A673 (cell line): ENCODE results near the gene EZH2.

Experiments used
- EZH2 ChIP-seq: fragments of 200-600 bp; sonication (generic); IDR thresholded peaks from 2 replicates; pipeline ENCODE4 v1.6.1; 2017; ENCODE audit warnings: borderline replicate concordance, low read depth, mild to moderate bottlenecking, mixed read lengths, antibody characterized with exemption, low read length; ENCODE audit not compliant: poor library complexity, severe bottlenecking
- TF ChIP-seq, protein P1 (sequence below): fragments of 300-800, 200-600 bp; sonication (generic); conservative IDR thresholded peaks from 2 replicates; pipeline ENCODE4 v1.5.1; 2017; ENCODE audit warnings: low read depth, mild to moderate bottlenecking, antibody characterized with exemption, low read length, moderate library complexity, mixed read lengths

- TF ChIP-seq, protein P1, sequence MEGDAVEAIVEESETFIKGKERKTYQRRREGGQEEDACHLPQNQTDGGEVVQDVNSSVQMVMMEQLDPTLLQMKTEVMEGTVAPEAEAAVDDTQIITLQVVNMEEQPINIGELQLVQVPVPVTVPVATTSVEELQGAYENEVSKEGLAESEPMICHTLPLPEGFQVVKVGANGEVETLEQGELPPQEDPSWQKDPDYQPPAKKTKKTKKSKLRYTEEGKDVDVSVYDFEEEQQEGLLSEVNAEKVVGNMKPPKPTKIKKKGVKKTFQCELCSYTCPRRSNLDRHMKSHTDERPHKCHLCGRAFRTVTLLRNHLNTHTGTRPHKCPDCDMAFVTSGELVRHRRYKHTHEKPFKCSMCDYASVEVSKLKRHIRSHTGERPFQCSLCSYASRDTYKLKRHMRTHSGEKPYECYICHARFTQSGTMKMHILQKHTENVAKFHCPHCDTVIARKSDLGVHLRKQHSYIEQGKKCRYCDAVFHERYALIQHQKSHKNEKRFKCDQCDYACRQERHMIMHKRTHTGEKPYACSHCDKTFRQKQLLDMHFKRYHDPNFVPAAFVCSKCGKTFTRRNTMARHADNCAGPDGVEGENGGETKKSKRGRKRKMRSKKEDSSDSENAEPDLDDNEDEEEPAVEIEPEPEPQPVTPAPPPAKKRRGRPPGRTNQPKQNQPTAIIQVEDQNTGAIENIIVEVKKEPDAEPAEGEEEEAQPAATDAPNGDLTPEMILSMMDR, result no peak
- TF ChIP-seq EZH2, result no peak
Observed at GRCh38 chr7:148931470-148931869, 47.4 kb upstream of the EZH2 start.
